ENCODE measurements around the gene PPP4R2.

Gene PPP4R2

DNA sequence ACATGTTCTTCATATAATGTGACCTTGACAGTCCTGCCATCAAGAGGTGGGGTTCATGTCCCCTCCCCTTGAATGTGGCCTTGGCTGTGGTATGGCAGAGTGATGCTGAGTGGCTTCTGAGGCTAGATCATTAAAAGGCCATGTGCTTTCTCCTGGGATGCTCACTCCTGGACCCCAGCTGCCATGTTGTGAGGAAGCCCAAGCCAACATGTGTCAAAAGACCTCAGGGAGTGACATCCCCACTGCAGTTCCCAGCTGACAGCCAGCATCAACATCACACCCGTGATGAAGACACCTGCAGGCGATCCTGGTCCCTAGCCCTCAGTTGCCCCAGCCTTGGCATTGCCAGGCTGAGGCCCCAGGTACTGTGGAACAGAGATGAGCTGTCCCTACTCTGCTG, 101.4 kb downstream of the PPP4R2 start:
- H3K4me3 ChIP-seq (ENCODE audit: severe bottlenecking) = no peak overlapping the region
- ATAC-seq (ENCODE audit: low read depth) = no peak
- no peak for DNase-seq (ENCODE audit: low spot score)
- no peaks in the 10 kb centered on the region for H3K27me3 ChIP-seq (ENCODE audit: insufficient read depth, poor library complexity, severe bottlenecking)
- H3K36me3 ChIP-seq (ENCODE audit: low read depth) = no peaks in the 10 kb centered on the region
- H3K9me3 ChIP-seq (ENCODE audit: severe bottlenecking) = no peaks in the 10 kb centered on the region
- H3K27ac ChIP-seq (ENCODE audit: poor library complexity, severe bottlenecking) = no peak overlapping the region
- no peaks in the 10 kb centered on the region for H3K4me1 ChIP-seq (ENCODE audit: insufficient read depth, poor library complexity, severe bottlenecking)
- TF ChIP-seq, protein P1, sequence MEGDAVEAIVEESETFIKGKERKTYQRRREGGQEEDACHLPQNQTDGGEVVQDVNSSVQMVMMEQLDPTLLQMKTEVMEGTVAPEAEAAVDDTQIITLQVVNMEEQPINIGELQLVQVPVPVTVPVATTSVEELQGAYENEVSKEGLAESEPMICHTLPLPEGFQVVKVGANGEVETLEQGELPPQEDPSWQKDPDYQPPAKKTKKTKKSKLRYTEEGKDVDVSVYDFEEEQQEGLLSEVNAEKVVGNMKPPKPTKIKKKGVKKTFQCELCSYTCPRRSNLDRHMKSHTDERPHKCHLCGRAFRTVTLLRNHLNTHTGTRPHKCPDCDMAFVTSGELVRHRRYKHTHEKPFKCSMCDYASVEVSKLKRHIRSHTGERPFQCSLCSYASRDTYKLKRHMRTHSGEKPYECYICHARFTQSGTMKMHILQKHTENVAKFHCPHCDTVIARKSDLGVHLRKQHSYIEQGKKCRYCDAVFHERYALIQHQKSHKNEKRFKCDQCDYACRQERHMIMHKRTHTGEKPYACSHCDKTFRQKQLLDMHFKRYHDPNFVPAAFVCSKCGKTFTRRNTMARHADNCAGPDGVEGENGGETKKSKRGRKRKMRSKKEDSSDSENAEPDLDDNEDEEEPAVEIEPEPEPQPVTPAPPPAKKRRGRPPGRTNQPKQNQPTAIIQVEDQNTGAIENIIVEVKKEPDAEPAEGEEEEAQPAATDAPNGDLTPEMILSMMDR (IDR thresholded peaks at IDR 0.05; ENCODE audit: poor library complexity, severe bottlenecking) = no peak

DNA sequence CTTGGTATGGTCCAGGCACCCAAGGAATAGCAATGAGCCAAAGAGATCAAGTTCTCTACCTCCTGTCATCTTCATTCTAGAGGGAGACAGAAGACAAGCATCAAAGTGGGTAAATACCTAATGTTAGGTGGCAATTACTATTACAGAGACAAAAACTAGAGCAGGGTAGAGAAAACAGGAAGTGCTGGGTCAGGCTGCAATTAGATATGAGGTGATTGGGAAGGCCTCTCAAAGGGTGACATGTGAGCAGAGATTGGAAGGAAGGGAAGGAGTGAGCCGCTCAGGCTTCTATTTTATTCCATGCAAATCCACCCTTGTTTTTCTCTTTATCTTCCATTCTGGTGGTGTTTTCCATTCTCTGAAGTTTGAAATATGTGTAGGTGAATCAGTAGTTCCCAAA, 102.3 kb downstream of the PPP4R2 start:
- H3K27ac ChIP-seq (ENCODE audit: poor library complexity, severe bottlenecking) = no peak overlapping the region
- no peaks in the 10 kb centered on the region for H3K4me1 ChIP-seq (ENCODE audit: insufficient read depth, poor library complexity, severe bottlenecking)
- TF ChIP-seq, protein P1 (IDR thresholded peaks at IDR 0.05; ENCODE audit: poor library complexity, severe bottlenecking) = no peak
- no peak overlapping the region for H3K4me3 ChIP-seq (ENCODE audit: severe bottlenecking)
- DNase-seq (ENCODE audit: low spot score) (no peak), ATAC-seq (ENCODE audit: low read depth) (no peak)
- H3K27me3 ChIP-seq (ENCODE audit: insufficient read depth, poor library complexity, severe bottlenecking) = no peaks in the 10 kb centered on the region
- no peaks in the 10 kb centered on the region for H3K9me3 ChIP-seq (ENCODE audit: severe bottlenecking)
- H3K36me3 ChIP-seq (ENCODE audit: low read depth) = no peaks in the 10 kb centered on the region

DNA sequence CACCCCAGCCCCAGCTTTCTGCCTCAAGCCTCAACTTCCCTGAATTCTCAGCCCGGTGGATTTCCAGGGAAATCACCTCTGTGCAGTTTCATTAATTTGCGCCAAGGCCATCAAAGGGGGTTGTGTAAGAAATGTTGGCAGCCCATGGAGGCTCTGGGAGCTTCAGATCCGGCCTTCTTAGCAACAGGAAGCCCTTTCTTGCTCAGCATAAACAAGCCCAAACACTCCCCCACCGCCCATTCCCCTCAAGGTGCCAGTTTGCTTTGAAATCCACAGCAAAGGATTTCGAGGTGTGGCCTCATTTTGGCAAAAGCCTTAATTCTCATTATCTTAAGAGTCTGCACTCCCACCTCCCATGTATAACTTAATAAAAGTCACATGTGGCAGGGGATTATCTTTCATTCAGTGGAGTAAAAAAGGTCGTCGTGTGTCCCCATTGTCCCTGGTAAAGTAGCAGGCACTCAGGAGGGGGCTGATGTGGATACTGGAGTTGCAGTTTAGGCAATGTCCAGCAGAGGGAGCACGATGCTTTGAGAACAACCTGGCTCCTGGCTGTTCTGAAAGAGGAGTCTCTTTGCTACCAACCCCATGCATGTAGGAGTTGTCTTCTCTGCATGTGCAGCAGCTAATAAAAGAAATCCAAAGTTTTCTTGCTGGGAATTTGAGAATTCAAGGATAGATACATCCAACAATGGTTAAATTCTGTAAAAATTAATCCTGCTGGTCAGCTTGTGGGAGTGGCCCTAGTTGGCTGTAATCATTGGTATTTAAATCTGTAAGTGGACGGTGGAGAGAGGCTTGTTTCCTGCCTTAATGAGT, 104.3 kb downstream of the PPP4R2 start:
- DNase-seq (ENCODE audit: low spot score) (no peak), ATAC-seq (ENCODE audit: low read depth) (peak; percentile 79)
- H3K9me3 ChIP-seq (ENCODE audit: severe bottlenecking) = no peaks in the 10 kb centered on the region
- no peaks in the 10 kb centered on the region for H3K36me3 ChIP-seq (ENCODE audit: low read depth)
- H3K4me1 ChIP-seq (ENCODE audit: insufficient read depth, poor library complexity, severe bottlenecking) = no peaks in the 10 kb centered on the region
- no peak overlapping the region for H3K4me3 ChIP-seq (ENCODE audit: severe bottlenecking)
- no peak overlapping the region for H3K27ac ChIP-seq (ENCODE audit: poor library complexity, severe bottlenecking)
- TF ChIP-seq, protein P1 (IDR thresholded peaks at IDR 0.05; ENCODE audit: poor library complexity, severe bottlenecking) = peak; percentile 88
- H3K27me3 ChIP-seq (ENCODE audit: insufficient read depth, poor library complexity, severe bottlenecking) = no peaks in the 10 kb centered on the region

DNA sequence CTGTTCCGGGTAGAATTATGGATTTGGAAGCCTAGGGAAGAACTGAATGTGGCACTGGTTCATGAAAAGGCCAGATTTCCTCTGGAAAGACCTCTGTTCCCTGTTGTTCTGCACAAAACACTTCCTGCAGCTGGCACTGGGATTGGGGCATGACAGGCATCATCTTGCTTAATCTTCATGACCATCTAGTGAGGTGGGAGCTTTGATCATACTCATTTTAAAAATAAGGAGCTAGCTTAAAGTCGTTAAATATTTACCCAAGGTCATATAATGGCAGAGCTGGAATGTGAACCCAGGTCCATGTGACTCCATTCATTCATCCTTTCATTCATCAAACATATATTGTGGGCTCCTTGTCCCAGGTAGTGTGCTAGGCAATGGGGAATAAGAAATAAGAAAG, 105.3 kb downstream of the PPP4R2 start:
- no peaks in the 10 kb centered on the region for H3K27me3 ChIP-seq (ENCODE audit: insufficient read depth, poor library complexity, severe bottlenecking)
- H3K4me3 ChIP-seq (ENCODE audit: severe bottlenecking) = no peak overlapping the region
- H3K27ac ChIP-seq (ENCODE audit: poor library complexity, severe bottlenecking) = no peak overlapping the region
- ATAC-seq (ENCODE audit: low read depth) = no peak
- TF ChIP-seq, protein P1 (IDR thresholded peaks at IDR 0.05; ENCODE audit: poor library complexity, severe bottlenecking) = no peak
- no peaks in the 10 kb centered on the region for H3K4me1 ChIP-seq (ENCODE audit: insufficient read depth, poor library complexity, severe bottlenecking)
- no peaks in the 10 kb centered on the region for H3K9me3 ChIP-seq (ENCODE audit: severe bottlenecking)
- no peaks in the 10 kb centered on the region for H3K36me3 ChIP-seq (ENCODE audit: low read depth)
- no peak for DNase-seq (ENCODE audit: low spot score)

GRCh38 chr3:73107215-73107614, 110.6 kb downstream of the PPP4R2 start:
- Histone ChIP-seq H3K4me3 (ENCODE audit: severe bottlenecking) (no peak overlapping the region), H3K27ac (ENCODE audit: poor library complexity, severe bottlenecking) (no peak overlapping the region), H3K27me3 (ENCODE audit: insufficient read depth, poor library complexity, severe bottlenecking) (no peaks in the 10 kb centered on the region), H3K9me3 (ENCODE audit: severe bottlenecking) (no peaks in the 10 kb centered on the region), H3K36me3 (ENCODE audit: low read depth) (no peaks in the 10 kb centered on the region), H3K4me1 (ENCODE audit: insufficient read depth, poor library complexity, severe bottlenecking) (no peaks in the 10 kb centered on the region)
- DNase-seq (ENCODE audit: low spot score) = no peak
- ATAC-seq (ENCODE audit: low read depth) = no peak
- TF ChIP-seq, protein P1 (IDR thresholded peaks at IDR 0.05; ENCODE audit: poor library complexity, severe bottlenecking) = no peak
